Stimulated activated CD8-positive, alpha-beta memory T cell treated with anti-CD3 and anti-CD28 coated beads, Interleukin-15, amount 100 ng/mL, for 48 hours (primary cell): ENCODE measurements around the gene KRTAP12-2.

Experiments used
- DNase-seq, 2 donors: peaks; one replicate each; pipeline ENCODE4 v3.0.0-alpha.2; 2020; ENCODE audit warnings: low read depth in 2 of 2

Gene KRTAP12-2, protein sequence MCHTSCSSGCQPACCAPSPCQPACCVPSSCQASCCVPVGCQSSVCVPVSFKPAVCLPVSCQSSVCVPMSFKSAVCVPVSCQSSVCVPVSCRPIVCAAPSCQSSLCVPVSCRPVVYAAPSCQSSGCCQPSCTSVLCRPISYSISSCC

DNA sequence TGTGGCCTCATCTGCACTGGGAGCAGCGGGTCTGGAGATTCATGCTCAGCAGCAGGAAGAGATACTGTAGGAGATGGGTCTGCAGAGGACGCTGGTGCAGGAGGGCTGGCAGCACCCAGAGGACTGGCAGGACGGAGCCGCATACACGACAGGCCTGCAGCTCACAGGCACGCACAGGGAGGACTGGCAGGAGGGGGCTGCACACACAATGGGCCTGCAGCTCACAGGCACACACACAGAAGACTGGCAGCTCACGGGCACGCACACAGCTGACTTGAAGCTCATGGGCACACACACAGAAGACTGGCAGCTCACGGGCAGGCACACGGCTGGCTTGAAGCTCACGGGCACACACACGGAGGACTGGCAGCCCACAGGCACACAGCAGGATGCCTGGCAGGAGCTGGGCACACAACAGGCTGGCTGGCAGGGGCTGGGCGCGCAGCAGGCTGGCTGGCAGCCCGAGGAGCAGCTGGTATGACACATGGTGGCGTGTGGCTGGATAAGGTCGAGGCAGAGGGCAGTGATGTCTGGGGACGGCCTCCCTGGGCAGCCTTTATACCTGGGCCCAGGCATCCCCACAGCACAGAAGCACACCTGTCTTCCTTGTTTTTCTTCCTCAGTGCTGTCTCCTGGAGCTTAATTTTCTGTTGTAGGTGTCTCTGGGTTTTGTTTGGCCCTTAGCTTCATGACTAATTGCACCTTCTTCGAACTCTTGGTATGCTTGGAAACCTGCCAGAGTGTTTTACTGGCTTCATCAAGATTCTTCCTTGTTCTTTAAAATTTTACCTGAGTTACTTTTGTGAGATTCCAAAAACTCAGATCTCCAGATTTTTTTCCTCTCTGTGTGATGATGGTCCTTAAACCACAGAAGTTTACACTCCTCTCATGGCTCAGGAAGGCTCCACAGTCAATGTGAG, at the start of gene KRTAP12-2:
Gene KRTAP12-2, minus strand, starts transcription at position 527 of the 920 bp plus-strand sequence. Its CDS starts 41 bp downstream, at position 486.
- no peak for DNase-seq

DNA sequence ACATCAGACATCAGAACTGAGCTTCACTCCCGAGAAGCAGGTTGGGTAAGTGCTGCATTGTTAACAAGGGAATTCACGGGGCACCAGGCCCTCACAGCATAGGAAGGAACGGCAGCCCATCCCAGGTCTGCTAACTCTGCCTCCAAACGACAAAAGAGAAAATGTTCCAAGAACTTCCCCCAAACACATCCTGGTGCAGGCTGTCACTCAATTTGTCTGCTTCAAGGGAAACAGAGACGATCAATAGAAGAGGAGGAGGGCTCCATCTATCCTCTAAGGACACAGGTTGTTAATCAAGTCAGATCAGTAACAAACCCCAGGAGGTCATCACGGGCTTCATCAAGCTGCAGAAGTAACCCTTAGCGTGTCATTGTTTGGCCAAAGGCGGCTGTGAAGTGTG, 48.2 kb upstream of the KRTAP12-2 start:
- DNase-seq: no peak

DNA sequence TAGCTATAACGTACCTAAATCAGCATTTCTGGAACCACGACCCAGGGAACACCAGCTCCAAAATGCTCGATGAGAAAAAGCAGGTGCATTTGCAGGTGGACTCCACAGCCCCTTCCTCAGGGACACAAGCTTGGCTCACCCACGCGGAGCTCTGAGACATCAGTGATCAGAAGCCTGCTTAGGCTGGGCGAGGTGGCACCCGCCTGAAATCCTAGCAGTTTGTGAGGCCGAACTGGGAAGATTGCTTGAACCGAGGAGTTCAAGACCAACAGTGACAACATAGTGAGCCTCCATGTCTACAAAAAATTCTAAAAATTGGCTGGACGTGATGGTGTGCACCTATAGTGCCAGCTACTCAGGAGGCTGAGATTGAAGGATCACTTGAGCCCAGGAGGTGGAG, 47.1 kb upstream of the KRTAP12-2 start:
- no peak for DNase-seq

DNA sequence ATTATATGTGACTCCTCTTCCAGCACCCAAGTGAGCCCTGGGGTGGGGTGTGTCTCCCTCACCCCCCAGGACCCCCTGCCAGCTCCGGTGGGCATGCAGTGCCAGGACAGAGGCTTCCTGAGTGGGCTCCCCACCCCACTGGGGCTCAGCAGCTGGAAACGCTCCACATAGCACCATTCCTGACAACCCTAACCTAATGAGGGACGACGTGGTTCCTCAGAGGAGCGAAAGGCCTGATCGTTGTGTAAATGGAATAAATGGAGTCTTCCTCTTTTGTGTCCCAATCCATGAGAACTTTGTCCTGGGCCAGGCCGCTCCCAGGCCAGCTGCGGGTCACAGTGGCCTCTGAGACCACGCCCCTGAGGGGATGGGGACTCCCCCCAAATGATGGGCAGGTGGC, 46.4 kb upstream of the KRTAP12-2 start:
- DNase-seq: no peak

DNA sequence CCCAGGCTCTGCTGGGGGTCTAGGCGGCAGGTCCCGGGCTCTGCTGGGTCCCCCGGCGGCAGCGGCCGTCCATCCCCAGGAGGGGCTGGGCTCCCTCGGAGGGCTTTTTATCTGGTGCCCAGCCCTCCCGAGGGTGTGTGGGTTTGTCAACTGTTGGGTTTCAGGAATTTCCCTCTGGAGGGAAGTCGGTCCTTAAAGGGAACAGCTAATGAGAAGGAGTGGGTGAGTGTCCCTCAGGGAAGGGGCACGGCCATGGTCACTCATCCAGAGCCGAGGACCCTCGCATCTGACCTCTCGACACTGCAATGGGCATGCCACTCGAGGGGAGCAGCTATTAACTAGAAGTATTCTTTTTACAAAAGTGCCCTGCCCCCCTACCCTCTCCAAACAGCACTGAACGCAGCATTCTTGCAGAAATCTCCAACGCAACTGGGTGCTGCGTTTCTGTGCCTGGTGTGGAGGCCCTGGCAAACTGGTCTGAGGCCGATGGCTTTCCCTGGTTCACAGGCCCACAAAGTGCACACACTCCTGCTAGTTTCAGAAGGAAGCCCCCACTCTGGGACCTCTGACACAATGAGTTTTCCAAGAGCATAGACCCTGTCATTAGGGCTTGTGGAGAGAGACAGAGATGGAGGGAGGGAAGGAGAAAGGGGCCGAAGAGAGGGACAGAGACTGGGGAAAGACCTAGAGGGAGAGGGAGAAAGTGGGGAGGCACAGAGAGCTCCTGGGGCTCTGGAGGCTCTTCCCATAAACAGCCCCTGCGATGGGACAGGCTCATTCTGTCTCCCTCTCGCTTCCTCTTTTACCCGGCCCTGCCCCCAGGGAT, 45.7 kb upstream of the KRTAP12-2 start:
- no peak for DNase-seq

DNA sequence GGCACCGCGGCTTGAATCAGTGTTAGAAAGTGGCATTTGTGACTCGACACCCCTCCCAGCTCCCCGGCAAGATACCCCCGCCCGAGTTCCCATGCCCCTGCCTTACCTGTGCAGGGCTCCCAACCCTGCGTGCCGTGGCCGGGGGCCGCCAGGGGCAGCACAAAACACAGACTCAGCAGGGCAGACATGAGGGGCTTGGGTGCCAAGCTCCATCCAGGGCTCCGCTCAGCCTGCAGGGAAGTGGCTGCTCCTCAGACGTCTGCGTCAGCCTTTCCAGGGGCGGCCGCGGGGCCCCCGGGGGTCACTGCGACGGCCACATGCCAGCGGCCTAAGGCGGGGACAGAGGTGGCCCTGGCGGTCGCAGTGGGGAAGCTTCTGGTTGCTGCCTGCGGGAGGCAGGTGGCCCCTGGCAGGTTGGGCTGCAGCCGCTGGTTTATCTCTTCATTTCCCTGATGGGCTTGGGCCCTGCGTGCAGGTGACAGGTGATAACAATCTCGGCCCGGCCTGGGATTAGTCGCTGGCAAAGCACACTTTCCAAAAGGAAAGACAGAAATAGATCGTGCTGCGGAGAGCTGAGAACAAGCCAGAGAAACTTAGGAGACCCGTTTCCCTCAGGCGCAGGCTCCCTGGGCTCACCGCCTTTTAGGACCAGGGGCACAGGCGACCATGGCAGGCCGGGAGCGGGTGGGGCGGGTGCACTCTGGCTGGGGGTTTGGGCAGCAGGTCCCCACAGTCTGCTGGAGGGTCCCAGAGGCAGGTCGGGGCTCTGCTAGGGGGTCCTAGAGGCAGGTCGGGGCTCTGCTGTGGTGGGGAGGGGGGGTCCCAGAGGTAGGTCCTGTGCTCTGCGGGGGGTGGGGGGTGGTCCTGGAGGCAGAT, 44.8 kb upstream of the KRTAP12-2 start, which contains the start of gene TSPEAR:
Gene TSPEAR, minus strand, starts transcription at position 246 of the 876 bp plus-strand sequence. Its CDS starts 58 bp downstream, at position 188.
- DNase-seq: no peak

DNA sequence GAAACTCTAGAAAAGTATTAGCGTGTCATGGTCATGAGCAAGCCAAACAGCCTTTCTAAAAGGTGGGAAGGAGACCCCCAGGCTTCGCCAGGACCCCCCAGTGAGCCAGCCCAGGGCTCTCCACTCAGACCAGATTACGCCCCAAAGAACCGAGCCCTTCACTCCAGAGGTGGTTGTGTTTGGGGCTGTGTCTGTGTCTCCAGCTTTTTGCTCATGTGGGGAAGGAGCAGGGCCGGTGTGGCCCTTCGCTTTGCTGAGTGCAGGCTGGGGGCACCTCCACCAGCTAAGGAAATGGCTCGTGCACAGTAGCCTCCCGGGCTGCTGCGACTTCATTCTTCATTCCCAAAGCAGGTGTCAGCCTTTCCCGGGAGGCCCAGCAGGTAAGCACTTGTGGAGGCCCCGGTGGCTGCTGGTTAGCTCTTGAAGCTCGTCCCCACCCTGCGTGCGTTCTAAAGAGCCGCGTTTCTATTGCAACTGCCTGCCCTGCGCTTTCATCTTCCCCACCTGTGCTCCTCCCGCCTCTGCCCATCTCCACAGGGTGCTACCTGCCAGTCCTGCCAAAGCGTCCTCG, 44.1 kb upstream of the KRTAP12-2 start:
- no peak for DNase-seq

DNA sequence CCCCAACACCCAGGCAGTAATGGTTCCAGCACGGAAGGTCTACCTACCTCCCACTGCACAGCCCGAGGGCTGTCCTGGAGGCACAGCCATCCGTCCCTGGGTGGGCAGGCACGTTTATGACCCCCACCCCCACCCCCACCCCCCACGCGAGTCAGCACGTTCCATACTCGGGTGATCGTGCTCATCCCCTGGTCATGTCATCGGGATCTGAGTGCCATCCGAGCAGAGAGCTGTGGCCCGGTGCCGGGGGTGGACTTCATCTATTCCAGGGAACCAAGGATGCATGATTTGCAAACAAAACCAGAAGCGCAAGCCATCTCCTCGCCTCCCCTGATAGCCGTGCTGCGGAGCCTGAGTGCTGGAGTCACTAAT, 43.6 kb upstream of the KRTAP12-2 start:
- no peak for DNase-seq

DNA sequence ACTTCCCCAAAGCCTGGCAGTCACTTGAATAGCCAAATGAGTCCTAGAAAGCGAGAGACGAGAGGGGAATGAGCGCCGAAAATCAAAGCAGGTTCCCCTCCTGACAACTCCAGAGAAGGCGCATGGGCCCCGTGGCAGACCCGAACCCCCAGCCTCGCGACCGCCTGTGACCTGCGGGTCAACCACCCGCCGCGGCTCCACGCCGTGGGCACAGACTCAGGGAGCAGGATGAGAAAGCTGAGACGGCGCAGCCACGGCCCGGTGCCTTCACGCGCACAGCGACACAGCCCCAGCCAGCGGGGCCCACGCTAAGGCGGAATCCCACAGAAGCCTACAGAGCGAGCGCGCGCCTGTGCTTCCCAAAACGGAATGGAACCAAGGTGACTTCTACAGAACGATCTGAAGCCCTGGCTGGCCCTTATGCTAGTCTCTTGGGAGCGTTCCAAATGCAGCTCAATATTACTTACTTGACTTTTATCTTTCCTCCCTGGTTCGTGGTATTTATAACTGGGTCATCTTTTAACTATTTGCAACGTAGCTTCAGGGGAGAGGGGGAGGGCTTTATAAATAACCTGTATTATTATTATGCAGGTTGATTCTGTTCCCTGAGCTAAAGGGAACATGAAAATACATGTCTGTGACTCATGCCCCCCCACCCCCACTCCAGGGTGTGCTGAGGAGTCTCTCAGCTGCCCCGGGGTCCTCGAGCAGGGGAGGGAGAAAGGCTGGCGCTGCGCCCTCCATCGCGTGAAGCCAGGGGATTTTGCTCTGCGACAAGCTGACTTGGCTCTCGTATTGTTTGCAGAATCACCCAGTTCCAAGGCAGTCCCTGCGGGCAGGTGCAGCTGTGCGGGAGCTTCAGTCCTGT, 42.9 kb upstream of the KRTAP12-2 start:
- DNase-seq: no peak

DNA sequence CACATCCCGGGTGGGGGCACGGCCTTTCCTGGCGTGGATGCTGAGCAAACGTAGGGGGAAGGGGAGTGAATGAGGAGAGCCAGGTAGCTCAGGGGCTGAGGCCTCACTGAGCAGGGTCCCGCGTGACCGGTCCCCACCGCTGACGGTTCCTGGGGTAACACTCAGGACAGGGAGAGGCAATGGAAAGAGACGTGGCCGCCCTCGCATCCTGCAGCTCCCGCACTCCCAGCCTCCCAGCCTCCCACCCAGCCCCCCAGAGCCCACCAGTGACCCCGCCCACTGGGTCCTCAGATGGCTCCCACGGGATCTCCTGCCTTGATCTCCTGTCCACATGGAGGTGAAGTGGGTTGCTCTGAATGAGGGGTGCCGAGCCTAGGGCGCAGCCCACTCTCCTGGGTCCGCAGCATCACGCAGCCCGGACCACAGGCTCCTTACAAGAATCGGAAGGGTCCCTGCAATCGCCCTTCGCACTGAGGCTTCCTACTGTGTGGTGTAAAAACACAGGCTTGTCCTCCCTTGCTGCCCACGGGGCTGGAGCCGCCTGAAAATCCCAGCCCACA, 42.2 kb upstream of the KRTAP12-2 start:
- DNase-seq: no peak

DNA sequence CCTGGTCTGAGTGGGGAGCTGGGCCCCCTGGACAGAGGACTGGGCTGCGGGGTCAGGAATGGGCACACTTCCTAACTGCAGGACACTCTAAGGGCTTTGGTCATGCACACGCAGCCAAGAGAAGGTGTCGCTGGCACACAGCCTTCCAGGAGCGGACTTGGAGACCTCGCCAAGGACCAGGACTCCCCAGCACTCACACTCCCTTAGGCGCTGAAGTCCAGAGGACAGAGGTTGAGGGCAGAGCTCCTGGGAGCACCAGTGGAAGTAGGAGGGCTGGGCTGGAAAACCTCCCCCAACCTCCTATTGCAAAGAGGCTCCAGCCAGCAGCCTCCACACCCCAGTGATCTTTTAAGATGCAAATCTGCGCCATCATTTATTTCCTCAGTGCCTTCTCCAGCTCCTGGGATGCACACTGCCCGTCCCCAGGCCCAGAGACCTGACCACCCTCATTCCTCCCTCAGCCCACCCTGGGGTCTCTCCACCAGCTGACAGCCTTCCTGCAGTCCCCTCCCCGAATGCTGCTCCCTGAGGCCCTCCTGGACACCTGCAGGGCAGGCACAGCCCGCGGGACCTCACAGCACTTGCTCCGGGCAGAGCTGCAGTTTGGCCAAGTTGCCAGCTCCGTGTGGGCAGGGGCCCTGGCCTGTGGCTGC, 41.6 kb upstream of the KRTAP12-2 start:
- no peak for DNase-seq

DNA sequence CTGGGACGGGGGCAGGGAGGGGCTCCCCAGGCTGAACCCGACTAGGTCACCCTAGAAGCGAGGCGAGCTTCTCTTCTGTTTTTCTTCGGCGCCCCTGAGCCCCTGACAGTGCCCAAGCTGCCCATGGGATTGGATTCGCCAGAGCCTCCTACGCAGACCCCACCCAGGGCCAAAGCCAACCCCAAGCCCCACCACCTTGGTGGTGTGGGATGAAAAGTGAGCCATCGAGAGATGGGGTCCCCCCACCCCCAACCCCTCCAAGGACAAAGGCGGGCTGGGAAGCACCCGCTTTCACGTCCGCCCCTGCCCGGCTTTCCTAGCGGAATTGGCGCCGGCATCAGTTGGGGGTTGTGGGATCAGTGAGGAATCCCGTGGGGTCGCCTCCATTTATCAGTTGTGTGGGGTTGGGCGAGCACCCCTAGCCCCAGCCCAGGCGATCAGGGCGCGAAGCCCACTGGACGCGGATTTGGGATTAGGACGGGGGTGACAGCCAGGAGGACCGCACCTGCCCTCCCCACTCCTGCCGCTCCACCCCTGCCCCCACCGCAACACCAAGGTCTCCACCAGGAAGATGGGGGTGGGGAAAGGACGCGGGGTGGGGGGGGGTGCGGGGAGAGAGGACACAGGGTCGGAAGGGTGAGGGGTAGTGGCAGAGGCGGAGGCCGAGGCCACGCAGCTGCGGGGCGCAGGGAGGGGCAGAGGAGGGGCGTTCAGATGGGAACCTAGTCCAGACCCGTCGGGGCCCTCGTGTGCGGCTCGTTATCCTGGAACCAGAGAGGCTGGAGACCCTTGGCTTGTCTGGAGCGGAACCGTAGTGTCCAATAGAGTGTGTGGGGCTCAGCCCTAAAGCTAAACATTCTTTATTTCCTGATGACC, 40.2 kb upstream of the KRTAP12-2 start:
- DNase-seq: no peak

DNA sequence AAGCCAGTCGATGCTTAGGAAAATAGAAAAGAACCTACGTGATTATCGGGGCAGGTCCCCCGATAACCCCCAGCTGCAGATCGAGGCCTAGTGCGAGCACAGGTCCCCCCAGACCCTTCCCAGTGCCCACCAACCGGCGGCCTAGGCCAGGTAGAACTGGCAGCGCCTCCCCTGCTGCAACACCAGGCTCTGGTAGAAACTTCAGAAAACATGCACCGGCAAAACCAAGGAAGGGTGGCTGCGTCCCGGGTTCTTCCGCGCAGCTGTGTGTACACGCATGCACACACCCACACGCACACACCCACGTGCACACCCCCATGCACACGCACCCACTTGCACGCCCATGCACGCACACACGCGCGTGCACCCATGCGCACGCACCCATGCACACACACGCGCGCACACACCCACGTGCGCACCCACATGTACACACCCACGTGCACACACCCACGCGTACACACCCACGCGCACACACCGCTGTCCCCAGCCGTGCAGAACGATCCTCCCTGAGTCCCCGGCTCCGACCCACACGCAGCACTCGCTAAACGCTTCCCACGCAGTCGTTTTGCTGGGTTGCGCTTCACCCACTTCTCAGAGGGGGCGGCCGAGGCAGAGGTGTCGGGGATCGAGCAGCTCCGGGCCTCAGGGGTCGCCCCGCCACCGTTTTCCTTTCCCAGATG, 39.4 kb upstream of the KRTAP12-2 start:
- no peak for DNase-seq

DNA sequence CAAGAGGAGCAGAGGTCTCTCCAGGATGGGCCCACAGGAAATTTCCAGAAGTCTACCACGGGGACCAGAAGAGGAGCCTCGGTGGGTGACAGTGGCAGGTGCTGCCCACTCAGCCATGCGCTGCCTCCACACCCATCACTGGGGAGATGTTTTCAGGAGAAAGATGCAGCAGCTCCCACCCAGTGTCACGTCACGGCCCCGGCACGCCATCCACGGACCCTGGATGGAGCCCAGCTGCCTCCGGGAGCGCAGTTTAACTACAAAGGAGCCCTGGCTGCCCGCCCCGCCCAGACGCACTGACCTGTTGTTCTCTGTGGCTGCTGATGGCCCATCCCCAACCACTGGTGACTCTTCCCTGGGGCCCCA, 37.9 kb upstream of the KRTAP12-2 start:
- no peak for DNase-seq

DNA sequence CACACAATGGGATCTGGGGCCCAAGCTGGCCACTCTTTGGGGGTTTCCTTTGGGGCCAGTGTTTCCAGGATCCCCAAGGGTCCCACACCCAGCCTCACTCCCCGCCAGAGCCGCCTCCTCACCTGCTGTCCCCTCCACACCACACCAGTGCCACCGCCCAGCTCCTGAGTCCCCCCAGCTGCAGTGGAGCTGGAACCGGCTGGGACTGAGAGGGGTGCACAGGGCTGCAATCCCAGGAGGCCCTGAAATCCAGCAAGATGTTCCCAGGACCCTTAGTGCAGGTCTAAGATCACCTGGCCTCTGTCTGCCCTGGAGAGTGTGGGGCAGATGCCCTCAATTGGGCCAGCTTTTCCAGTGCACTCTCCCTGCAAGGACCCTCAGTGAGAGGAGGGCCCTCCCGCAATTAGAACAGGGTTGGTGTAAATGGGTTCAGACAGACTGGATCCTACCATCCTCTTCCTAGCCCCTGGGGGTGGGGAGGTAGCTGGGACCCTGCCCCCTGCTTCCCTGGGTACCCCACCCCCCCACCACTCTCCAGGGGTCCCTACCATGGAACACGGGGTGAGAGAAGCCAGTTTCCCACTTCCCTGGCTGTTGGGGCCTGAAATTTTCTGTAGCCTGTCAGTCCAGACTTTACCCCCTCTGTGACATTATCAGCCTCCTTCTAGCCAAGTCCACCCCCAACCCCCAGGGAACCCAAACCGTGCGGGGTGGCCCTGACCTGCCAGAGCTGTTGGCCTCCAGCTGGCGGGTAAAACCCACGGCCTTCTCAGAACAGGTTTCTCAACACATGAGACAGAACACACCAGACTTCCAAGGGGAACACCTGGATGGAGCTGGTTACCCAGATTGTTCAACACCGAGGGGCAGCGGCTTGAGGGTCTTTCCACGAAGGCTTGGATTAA, 37.3 kb upstream of the KRTAP12-2 start:
- DNase-seq: no peak

DNA sequence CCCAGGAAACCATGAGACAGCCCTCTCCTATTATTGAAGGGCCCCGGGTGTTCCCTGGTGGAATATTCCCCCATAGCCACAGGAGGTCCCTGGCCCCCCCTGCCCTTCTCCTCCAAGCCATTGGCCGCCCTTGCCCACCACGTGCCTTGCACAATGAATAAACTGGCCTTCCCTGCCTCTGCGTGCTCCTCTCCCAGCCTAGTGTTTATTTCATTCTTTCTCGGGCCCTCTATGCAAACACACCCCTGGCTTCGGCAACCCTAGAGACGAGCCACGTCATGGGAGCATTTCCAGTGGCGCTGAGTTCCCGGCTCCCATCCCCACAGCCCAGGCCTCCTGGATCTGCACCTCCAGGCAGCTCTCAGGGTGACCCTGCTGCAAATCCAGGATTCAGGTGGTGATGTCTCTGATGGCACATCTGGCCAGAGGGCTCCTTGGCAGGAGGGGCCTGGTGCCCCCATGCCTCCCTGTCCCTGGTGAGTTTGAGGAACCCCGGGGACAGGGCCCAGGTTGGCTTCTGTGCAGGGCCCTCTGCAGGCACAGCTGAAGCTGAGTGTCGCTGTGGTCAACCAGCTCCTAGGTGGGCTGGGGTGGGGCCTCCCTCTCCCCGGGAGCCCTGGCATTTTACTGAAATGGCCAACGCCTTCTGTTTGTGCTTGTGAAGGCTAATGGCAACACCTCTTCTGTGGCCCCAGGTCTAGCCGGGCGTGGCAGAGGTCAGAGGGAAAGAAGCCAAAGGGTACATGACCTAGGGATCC, 36.4 kb upstream of the KRTAP12-2 start:
- no peak for DNase-seq
